Measurements from ENCODE around the gene PRKN. TPM values are rescaled to one million over a fixed set of nuclear protein-coding genes. Genes with fewer than 3 reads are reported as not detected.
A peak's percentile ranks its signal among the peaks of the same experiment; 100 is the strongest.

PRKN gene
- total and polyA plus RNA-seq, 9 of the 15 experiments (the other 6 are each of a cell fraction or from before 2014, with no cell fraction given): 0.03 to 0.96 (median 0.15) TPM; not detected in 2

GRCh38 chr6:161301338-161301737 lies 1426.2 kb downstream of the PRKN start:
- in situ Hi-C loops (cut with MboI) (no loop called here), intact Hi-C loops (cut with micrococcal nuclease) (no loop called here)
- H3K9me1 ChIP-seq (ENCODE audit: control insufficient read depth, insufficient read depth, low read length): no peaks in the 10 kb centered on the region
- peak; percentile 21; the same call in 2 of the 3 replicates for ATAC-seq
- H3K9ac ChIP-seq (ENCODE audit: insufficient read depth in 1 of 2, low read depth in 2 of 2, low read length in 2 of 2): 0 out of 4 replicates have a peak overlapping the region, but pooled peaks of 1 of the 2 experiments have one; percentile 1
- TF ChIP-seq CEBPG (CRISPR knock-in tag; IDR thresholded peaks at IDR 0.05): no peak
- TF ChIP-seq CEBPG (tag; conservative IDR thresholded peaks at IDR 0.05 in 1 of 2, IDR thresholded peaks at IDR 0.05 in 1 of 2): 0 out of 4 replicates have a peak, but pooled peaks of 1 of the 2 experiments have one; percentile 8
- no peak for TF ChIP-seq NFE2 (IDR thresholded peaks at IDR 0.05; ENCODE audit: low read depth)
- peak in 1 of 2 experiments; percentile 62; a peak in 1 of 4 replicates for TF ChIP-seq TEAD1 (CRISPR knock-in tag; IDR thresholded peaks at IDR 0.05)
- no peak overlapping the region for H3K4me3 ChIP-seq
- H3K36me3 ChIP-seq (ENCODE audit: control insufficient read depth, insufficient read depth, low read length): no peaks in the 10 kb centered on the region
- H3K4me2 ChIP-seq (ENCODE audit: insufficient read depth, low read length): no peak overlapping the region
- no peaks in the 10 kb centered on the region for H3K27me3 ChIP-seq (ENCODE audit: control insufficient read depth in 2 of 2, insufficient read depth in 2 of 2, low read length in 2 of 2)
- CTCF ChIA-PET (ENCODE audit: low intra/inter-chr PET ratio): no interaction called here
- POLR2A ChIA-PET: interaction anchor here (0.7 kb wide), 1 partner anchor 249 kb away, joined by 5 read pairs; no protein-coding TSS in a partner anchor
- H3K9me3 ChIP-seq (replicated peaks; ENCODE audit: control insufficient read depth, insufficient read depth, low read depth, low read length): no peaks in the 10 kb centered on the region
- BruUV-seq (replicated peaks): no TSS peak
- H3K4me1 ChIP-seq (replicated peaks in 1 of 2; ENCODE audit: control insufficient read depth in 2 of 2, insufficient read depth in 2 of 2, low read length in 2 of 2): peaks cover 2 to 10% of the 10 kb centered on the region in 2 experiments; a peak in 3 of 5 replicates
- H3K27ac ChIP-seq (ENCODE audit: extremely low read depth, low read depth, low read length): no peak overlapping the region
- WGBS (ENCODE audit: insufficient coverage, low coverage, missing lambda C conversion rate): 25% methylated on average over 2 of the region's 2 CpGs
- H3K79me2 ChIP-seq (ENCODE audit: control insufficient read depth, insufficient read depth, low read length): no peaks in the 10 kb centered on the region; the same call in 2 of the 3 replicates
- H4K20me1 ChIP-seq (replicated peaks; ENCODE audit: control insufficient read depth, insufficient read depth, low read length): no peaks in the 10 kb centered on the region
- H2AFZ ChIP-seq (ENCODE audit: low read depth, low read length): no peak overlapping the region
- no peak for DNase-seq (ENCODE audit: extremely low read depth in 1 of 4, low spot score in 3 of 4)
- FAIRE-seq: peak; percentile 35

GRCh38 chr6:161300823-161301222 lies 1426.7 kb downstream of the PRKN start:
- H3K27me3 ChIP-seq (ENCODE audit: control insufficient read depth in 2 of 2, insufficient read depth in 2 of 2, low read length in 2 of 2): no peaks in the 10 kb centered on the region
- H3K4me3 ChIP-seq: no peak overlapping the region
- POLR2A ChIA-PET: interaction anchor here (0.7 kb wide), 1 partner anchor 248 kb away, joined by 5 read pairs; no protein-coding TSS in a partner anchor
- no peaks in the 10 kb centered on the region for H3K36me3 ChIP-seq (ENCODE audit: control insufficient read depth, insufficient read depth, low read length)
- ATAC-seq (no peak), FAIRE-seq (no peak), DNase-seq (ENCODE audit: extremely low read depth in 1 of 4, low spot score in 3 of 4) (no peak)
- no peak overlapping the region for H3K9ac ChIP-seq (ENCODE audit: insufficient read depth in 1 of 2, low read depth in 2 of 2, low read length in 2 of 2)
- H3K4me2 ChIP-seq (ENCODE audit: insufficient read depth, low read length): no peak overlapping the region
- intact Hi-C loops (cut with micrococcal nuclease) (no loop called here), in situ Hi-C loops (cut with MboI) (no loop called here)
- H4K20me1 ChIP-seq (replicated peaks; ENCODE audit: control insufficient read depth, insufficient read depth, low read length): no peaks in the 10 kb centered on the region
- H3K79me2 ChIP-seq (ENCODE audit: control insufficient read depth, insufficient read depth, low read length): no peaks in the 10 kb centered on the region; the same call in 2 of the 3 replicates
- peaks cover 2 to 10% of the 10 kb centered on the region in 2 experiments; a peak in 3 of 5 replicates for H3K4me1 ChIP-seq (replicated peaks in 1 of 2; ENCODE audit: control insufficient read depth in 2 of 2, insufficient read depth in 2 of 2, low read length in 2 of 2)
- H3K9me3 ChIP-seq (replicated peaks; ENCODE audit: control insufficient read depth, insufficient read depth, low read depth, low read length): no peaks in the 10 kb centered on the region
- no peaks in the 10 kb centered on the region for H3K9me1 ChIP-seq (ENCODE audit: control insufficient read depth, insufficient read depth, low read length)
- BruUV-seq (replicated peaks): no TSS peak
- H3K27ac ChIP-seq (ENCODE audit: extremely low read depth, low read depth, low read length): no peak overlapping the region
- CTCF ChIA-PET (ENCODE audit: low intra/inter-chr PET ratio): no interaction called here
- H2AFZ ChIP-seq (ENCODE audit: low read depth, low read length): no peak overlapping the region
- TF ChIP-seq LEF1 (IDR thresholded peaks at IDR 0.05) (no peak), CEBPG (CRISPR knock-in tag; IDR thresholded peaks at IDR 0.05) (no peak), CEBPG (tag; conservative IDR thresholded peaks at IDR 0.05 in 1 of 2, IDR thresholded peaks at IDR 0.05 in 1 of 2) (peak; percentile 54 to 77), ZNF512 (tag; IDR thresholded peaks at IDR 0.05) (no peak), SAFB2 (IDR thresholded peaks at IDR 0.05; ENCODE audit: borderline replicate concordance, low read depth, low read length, severe bottlenecking) (no peak), KAT8 (IDR thresholded peaks at IDR 0.05; ENCODE audit: low read depth) (no peak), ZNF511 (CRISPR knock-in tag; IDR thresholded peaks at IDR 0.05) (no peak), ZNF133 (CRISPR knock-in tag; IDR thresholded peaks at IDR 0.05) (no peak), ZNF75A (CRISPR knock-in tag; IDR thresholded peaks at IDR 0.05) (no peak), ZNF143 (CRISPR knock-in tag; IDR thresholded peaks at IDR 0.05) (no peak), ZFX (CRISPR knock-in tag; IDR thresholded peaks at IDR 0.05) (no peak)
